ENCODE data around the gene CARMIL1. TPM values are rescaled to one million over a fixed set of nuclear protein-coding genes. Genes with fewer than 3 reads are reported as not detected.

CARMIL1 gene
- total RNA-seq, 1 experiment from 2014 or later = 23.6 TPM

DNA sequence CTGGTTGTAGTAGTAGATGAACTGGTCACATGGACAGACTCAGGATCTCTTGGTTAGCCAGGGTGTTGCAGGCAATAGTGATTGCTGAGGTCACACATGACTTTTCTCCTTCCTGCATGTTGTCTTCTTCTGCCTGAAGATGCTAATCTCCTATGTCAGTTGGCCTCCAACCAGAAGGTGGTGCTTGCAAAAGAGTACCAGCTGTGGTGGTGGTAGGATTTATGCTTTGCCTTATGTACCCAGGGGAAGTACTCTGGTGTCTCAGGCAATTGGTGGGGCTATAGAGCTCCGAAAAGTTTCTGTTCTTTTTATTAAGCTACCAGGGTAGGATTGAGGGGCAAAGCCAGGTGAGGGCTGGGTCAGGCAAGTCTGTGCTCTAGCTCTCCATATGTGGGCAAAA is 98.5 kb downstream of the CARMIL1 start:
- Histone ChIP-seq H3T11ph (ENCODE audit: low read length) (no peak overlapping the region), H4K91ac (ENCODE audit: insufficient read length, low read depth, low read length) (no peak overlapping the region), H3K79me1 (ENCODE audit: insufficient read depth, low read depth, low read length, poor library complexity, severe bottlenecking) (no peaks in the 10 kb centered on the region), H3K56ac (ENCODE audit: insufficient read length, low read depth, low read length) (no peak overlapping the region), H2BK5ac (ENCODE audit: insufficient read length, low read length) (no peak overlapping the region), H3K9me3 (ENCODE audit: control insufficient read depth, low read depth, low read length) (no peaks in the 10 kb centered on the region), H2AFZ (ENCODE audit: low read length) (no peak overlapping the region), H3K14ac (ENCODE audit: insufficient read depth, low read length) (no peak overlapping the region), H4K20me1 (ENCODE audit: control insufficient read depth, insufficient read depth, insufficient read length) (no peaks in the 10 kb centered on the region), H3K27me3 (ENCODE audit: insufficient read depth, low read length) (no peaks in the 10 kb centered on the region), H3K23me2 (ENCODE audit: insufficient read length, low read depth, low read length, poor library complexity, severe bottlenecking) (no peaks in the 10 kb centered on the region), H3K79me2 (ENCODE audit: insufficient read depth, low read length) (peaks cover 7% of the 10 kb centered on the region; the same call in 1 of the 2 replicates), H2BK12ac (ENCODE audit: insufficient read length, low read depth, low read length) (no peak overlapping the region), H2BK120ac (ENCODE audit: low read depth, low read length, poor library complexity, severe bottlenecking) (no peak overlapping the region), H2BK15ac (ENCODE audit: low read depth, low read length) (no peak overlapping the region), H2AK5ac (ENCODE audit: insufficient read length, low read length) (no peak overlapping the region), H3K9ac (ENCODE audit: extremely low read depth, insufficient read length, low read length) (no peak overlapping the region), H3K27ac (ENCODE audit: insufficient read length, low read depth, low read length) (no peak overlapping the region), H3K4ac (ENCODE audit: low read depth, low read length) (no peak overlapping the region), H3K4me2 (ENCODE audit: insufficient read depth, insufficient read length, low read length) (no peak overlapping the region), H3K4me1 (ENCODE audit: insufficient read depth, low read length) (no peaks in the 10 kb centered on the region), H4K5ac (ENCODE audit: insufficient read length, low read depth, low read length) (no peak overlapping the region), H4K8ac (replicated peaks; ENCODE audit: insufficient read length, low read depth, low read length) (no peak overlapping the region), H2BK20ac (ENCODE audit: low read depth, low read length, poor library complexity, severe bottlenecking) (no peak overlapping the region), H3K18ac (ENCODE audit: insufficient read length, low read depth, low read length) (no peak overlapping the region), H3K23ac (ENCODE audit: insufficient read length, low read depth, low read length) (no peak overlapping the region)
- Mint-ChIP-seq H3K36me3 (ENCODE audit: insufficient read depth in 1 of 3, low read depth in 3 of 3) (peaks cover 6 to 14% (median 12%) of the 10 kb centered on the region in 3 experiments; a peak in 6 of 7 replicates), H3K9me3 (peaks cover 7 to 16% of the 10 kb centered on the region in 2 experiments; a peak in 4 of 5 replicates), H3K4me3 (no peak overlapping the region; a peak in 1 of 5 replicates), H3K27ac (peak overlapping the region in 2 of 3 experiments; percentile 2 to 45; a peak in 2 of 7 replicates), H3K27me3 (ENCODE audit: low read depth) (no peaks in the 10 kb centered on the region), H3K4me1 (peaks cover 6 to 13% of the 10 kb centered on the region in 2 experiments; a peak in 3 of 4 replicates)
- TF ChIP-seq, protein P1, sequence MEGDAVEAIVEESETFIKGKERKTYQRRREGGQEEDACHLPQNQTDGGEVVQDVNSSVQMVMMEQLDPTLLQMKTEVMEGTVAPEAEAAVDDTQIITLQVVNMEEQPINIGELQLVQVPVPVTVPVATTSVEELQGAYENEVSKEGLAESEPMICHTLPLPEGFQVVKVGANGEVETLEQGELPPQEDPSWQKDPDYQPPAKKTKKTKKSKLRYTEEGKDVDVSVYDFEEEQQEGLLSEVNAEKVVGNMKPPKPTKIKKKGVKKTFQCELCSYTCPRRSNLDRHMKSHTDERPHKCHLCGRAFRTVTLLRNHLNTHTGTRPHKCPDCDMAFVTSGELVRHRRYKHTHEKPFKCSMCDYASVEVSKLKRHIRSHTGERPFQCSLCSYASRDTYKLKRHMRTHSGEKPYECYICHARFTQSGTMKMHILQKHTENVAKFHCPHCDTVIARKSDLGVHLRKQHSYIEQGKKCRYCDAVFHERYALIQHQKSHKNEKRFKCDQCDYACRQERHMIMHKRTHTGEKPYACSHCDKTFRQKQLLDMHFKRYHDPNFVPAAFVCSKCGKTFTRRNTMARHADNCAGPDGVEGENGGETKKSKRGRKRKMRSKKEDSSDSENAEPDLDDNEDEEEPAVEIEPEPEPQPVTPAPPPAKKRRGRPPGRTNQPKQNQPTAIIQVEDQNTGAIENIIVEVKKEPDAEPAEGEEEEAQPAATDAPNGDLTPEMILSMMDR (conservative IDR thresholded peaks at IDR 0.05) = no peak
- WGBS (ENCODE audit: extremely low coverage, insufficient read length, low lambda C conversion rate) = no CpG with 5 or more reads among the region's 1 CpG
- no peak for DNase-seq

Measured in H9 (cell line).